Prostate gland (tissue), 2 donors: Measurements from ENCODE around the gene DMD. TPM values are rescaled to one million over a fixed set of nuclear protein-coding genes. Genes with fewer than 3 reads are reported as not detected.

Source experiments
- DNase-seq: peaks from one replicate; pipeline ENCODE4 v3.0.0-alpha.2; 2019; ENCODE audit warnings: low spot score
- H3K27ac ChIP-seq, 2 donors: fragments of 200-600 bp; sonication (generic); 2 replicates each; pipeline ENCODE4 v1.5.1; 2017 to 2019
- H3K27me3 ChIP-seq: fragments of 200-600 bp; sonication (generic); replicated peaks from 2 replicates; pipeline ENCODE4 v1.5.1; 2019; ENCODE audit not compliant: insufficient read depth
- H3K36me3 ChIP-seq, 2 donors: fragments of 200-600 bp; sonication (generic); 1 replicate in 1 of 2; 2 replicates in 1 of 2; pipeline versions ENCODE4 v1.5.1 to v1.8.1; 2017 to 2019
- H3K4me1 ChIP-seq: fragments of 200-600 bp; sonication (generic); replicated peaks from 2 replicates; pipeline ENCODE4 v1.5.1; 2019
- H3K4me3 ChIP-seq, 2 donors: fragments of 200-600 bp; sonication (generic); 2 replicates each; pipeline ENCODE4 v1.5.1; 2017 to 2019
- H3K9me3 ChIP-seq: fragments of 200-600 bp; sonication (generic); 2 replicates; pipeline ENCODE4 v1.5.1; 2017
- POLR2A ChIP-seq: fragments of 450-650 bp; IDR thresholded peaks from one replicate; pipeline ENCODE4 v1.6.1; 2016; ENCODE audit warnings: antibody characterized with exemption, mild to moderate bottlenecking
- POLR2AphosphoS5 ChIP-seq: sonication (generic); formaldehyde crosslinking; IDR thresholded peaks from one replicate; pipeline ENCODE4 v1.6.1; 2017; ENCODE audit warnings: antibody characterized with exemption
- WGBS: methylation state at CpG from one replicate; pipeline ENCODE4 v1.1.5; 2018; 5-methylcytosine and 5-hydroxymethylcytosine counted together
- intact Hi-C: fragments of 100-400 bp; cut with DNase I; formaldehyde crosslinking; loops from one replicate; pipeline ENCODE4 v1.14.2; 2022
- total RNA-seq, 2 donors: library from RNA; depleted of rRNA; stranded (reverse); fragments of >200 nt; gene quantifications; one replicate each; pipeline ENCODE4 v1.1.0, GENCODE V29; 2016
- TF ChIP-seq, protein P1 (sequence below), 4 experiments: fragments of 200-600 bp in 2 of 4; fragments of 450-650 bp in 2 of 4; sonication (generic) in 2 of 4; IDR thresholded peaks; 1 replicate in 3 of 4; 2 replicates in 1 of 4; pipeline ENCODE4 v1.5.1; 2016 to 2019; ENCODE audit warnings: antibody characterized with exemption in 4 of 4, mild to moderate bottlenecking in 2 of 4, moderate library complexity in 2 of 4

DMD gene
- total RNA-seq, 2 donors from 2014 or later: 17.6 to 34.8 TPM

DNA sequence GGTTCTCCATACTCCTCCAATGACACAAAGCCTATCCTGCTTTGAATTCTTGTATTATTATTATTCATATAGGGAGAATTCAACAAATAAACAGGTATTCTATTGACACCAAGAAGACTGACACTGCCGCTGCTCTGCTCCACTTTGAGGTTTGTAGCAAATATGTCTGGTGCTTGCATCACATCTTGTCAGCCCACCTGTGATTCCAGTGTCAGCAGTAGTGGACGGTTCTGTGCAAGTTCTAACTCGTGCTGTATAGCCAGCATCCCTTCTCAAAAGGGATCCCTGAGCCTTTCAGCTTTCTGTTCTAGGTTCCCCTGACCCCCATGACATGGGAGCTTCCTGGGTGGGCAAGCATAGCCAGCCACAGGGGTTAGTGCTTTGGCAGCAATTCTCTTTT, 1843.5 kb downstream of the DMD start:
- Histone ChIP-seq H3K4me1 (no peaks in the 10 kb centered on the region), H3K9me3 (no peaks in the 10 kb centered on the region), H3K27ac (no peak overlapping the region), H3K27me3 (no peaks in the 10 kb centered on the region), H3K36me3 (no peaks in the 10 kb centered on the region), H3K4me3 (no peak overlapping the region)
- TF ChIP-seq, protein P1, sequence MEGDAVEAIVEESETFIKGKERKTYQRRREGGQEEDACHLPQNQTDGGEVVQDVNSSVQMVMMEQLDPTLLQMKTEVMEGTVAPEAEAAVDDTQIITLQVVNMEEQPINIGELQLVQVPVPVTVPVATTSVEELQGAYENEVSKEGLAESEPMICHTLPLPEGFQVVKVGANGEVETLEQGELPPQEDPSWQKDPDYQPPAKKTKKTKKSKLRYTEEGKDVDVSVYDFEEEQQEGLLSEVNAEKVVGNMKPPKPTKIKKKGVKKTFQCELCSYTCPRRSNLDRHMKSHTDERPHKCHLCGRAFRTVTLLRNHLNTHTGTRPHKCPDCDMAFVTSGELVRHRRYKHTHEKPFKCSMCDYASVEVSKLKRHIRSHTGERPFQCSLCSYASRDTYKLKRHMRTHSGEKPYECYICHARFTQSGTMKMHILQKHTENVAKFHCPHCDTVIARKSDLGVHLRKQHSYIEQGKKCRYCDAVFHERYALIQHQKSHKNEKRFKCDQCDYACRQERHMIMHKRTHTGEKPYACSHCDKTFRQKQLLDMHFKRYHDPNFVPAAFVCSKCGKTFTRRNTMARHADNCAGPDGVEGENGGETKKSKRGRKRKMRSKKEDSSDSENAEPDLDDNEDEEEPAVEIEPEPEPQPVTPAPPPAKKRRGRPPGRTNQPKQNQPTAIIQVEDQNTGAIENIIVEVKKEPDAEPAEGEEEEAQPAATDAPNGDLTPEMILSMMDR (IDR thresholded peaks at IDR 0.05): no peak
- intact Hi-C loops: no loop called here
- WGBS: 41% methylated on average over 3 of the region's 3 CpGs
- DNase-seq: no peak

DNA sequence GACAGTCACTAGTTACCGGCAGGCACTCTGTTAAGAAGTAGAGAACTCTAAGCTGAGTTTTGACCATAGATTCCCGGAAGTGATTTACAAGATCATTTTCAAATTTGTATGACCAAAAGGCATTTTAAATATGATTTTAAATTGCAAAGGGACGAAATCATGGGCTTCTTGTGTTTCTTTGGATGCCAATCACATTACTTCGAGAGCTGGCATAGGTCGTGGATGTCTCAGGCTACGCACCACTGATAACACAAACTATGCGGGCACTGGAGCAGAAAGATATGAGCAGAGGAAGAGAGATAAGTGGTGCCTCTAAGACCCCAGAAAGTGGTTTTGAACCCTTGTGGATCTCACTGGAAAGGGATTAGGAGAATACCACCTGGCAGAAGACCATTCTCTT, 1845.3 kb downstream of the DMD start:
- TF ChIP-seq POLR2A: no peak
- TF ChIP-seq POLR2AphosphoS5: no peak
- TF ChIP-seq, protein P1 (IDR thresholded peaks at IDR 0.05): no peak
- WGBS: 80% methylated on average over 7 of the region's 7 CpGs
- Histone ChIP-seq H3K27ac (no peak overlapping the region), H3K36me3 (no peaks in the 10 kb centered on the region), H3K4me3 (no peak overlapping the region), H3K27me3 (no peaks in the 10 kb centered on the region), H3K4me1 (no peaks in the 10 kb centered on the region), H3K9me3 (no peaks in the 10 kb centered on the region)
- DNase-seq: no peak
- intact Hi-C loops: no loop called here

DNA sequence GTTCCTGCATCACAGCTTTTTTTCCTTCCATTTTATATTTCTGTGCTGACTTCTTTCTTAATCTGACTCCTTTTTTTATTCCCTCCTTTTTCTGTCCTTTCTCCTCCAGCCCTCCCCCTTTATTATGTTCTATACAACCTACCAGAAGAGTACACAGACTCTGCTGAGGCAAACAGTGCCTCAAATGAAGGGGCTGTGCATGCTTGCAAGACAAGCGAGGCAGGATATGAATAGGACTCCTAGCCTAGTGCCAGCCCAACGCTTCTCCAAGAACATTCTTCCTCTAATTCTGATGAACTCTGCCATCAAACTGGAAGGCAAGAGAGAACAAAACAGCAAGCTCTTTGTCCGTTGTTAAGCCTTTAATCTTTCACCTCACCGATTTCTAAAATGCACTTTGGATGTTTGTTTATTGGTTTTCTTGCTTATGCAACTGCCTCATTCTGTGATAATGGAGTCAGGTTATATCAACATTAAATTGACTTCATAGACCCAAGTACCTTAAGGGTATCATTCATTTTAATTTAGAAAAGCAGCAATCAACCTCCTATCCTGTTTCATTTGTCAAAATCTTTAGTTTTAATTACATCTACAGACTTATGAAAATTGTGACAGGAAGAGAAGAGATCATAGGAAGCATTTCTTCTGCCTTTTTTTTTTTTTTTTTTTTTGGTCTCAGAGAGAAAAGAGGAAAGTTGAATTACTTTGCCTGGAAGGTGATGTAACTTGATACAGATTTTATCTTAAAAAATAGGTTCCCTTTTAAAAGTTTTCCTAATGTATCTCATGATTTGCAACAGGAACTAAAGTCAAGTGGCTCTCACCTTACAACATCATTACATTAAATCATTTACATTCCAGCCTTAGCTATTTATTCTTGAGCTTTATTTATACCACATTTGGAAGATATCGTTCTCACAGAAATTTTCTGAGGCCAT, 1854.8 kb downstream of the DMD start:
- Histone ChIP-seq H3K36me3 (no peaks in the 10 kb centered on the region), H3K4me3 (no peak overlapping the region), H3K9me3 (no peaks in the 10 kb centered on the region), H3K27ac (no peak overlapping the region), H3K4me1 (no peaks in the 10 kb centered on the region), H3K27me3 (no peaks in the 10 kb centered on the region)
- 40% methylated on average over 5 of the region's 5 CpGs for WGBS
- TF ChIP-seq, protein P1 (IDR thresholded peaks at IDR 0.05): no peak
- TF ChIP-seq POLR2A: no peak
- TF ChIP-seq POLR2AphosphoS5: no peak
- intact Hi-C loops: no loop called here
- DNase-seq: no peak

DNA sequence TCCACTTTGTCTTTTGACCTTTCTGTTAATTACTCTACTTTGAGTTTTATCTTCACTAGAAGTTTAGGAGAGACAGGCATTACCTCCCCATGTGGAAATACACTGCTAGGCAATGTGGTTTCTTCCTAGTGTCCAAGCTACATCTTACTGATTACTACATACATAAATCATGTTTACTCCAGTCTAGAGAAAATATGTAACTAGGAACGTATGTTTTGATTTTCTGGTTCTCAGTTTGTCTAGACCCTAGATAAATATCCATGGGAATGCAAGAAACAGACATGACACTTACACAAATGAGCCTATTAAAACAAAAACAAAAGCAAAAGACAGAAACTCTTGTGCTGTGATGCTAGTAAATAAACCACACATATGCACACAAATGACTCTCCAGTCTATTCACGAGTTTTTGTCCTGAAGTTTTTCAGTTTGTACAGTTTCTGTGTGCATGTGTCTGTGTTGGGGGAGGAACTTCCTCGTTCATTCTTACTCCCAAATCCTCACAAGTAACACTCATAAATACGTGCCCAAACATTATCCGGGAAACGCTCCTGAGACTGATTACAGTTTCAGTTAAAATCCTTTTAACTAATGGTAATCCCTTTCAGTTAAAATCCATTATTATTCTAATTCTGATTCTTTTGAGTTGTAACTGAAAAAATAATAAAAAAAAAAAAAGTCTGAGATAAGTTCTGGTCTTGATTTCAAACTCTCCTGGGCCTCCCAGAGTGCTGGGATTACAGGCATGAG, 1856.0 kb downstream of the DMD start:
- H3K4me1 ChIP-seq: no peaks in the 10 kb centered on the region
- intact Hi-C loops: no loop called here
- no peak for DNase-seq
- no peak overlapping the region for H3K27ac ChIP-seq
- H3K4me3 ChIP-seq: no peak overlapping the region
- WGBS: 81% methylated on average over 6 of the region's 6 CpGs
- H3K9me3 ChIP-seq: no peaks in the 10 kb centered on the region
- TF ChIP-seq, protein P1 (IDR thresholded peaks at IDR 0.05): no peak
- TF ChIP-seq POLR2AphosphoS5 (no peak), POLR2A (no peak)
- no peaks in the 10 kb centered on the region for H3K27me3 ChIP-seq
- no peaks in the 10 kb centered on the region for H3K36me3 ChIP-seq
